Muscle of leg (tissue), 11 donors: ENCODE data around the gene SF3B3. TPM values are rescaled to one million over a fixed set of nuclear protein-coding genes. Genes with fewer than 3 reads are reported as not detected.
A peak's percentile ranks its signal among the peaks of the same experiment; 100 is the strongest.
"Not testable (repeated sequence)": the region's sequence is repeated elsewhere in the genome, so short reads cannot be mapped to it uniquely, and the experiment has no call there.

ENCODE experiments used
- DNase-seq: peaks from one replicate; pipeline ENCODE4 v3.0.0; 2013
- H3K27ac ChIP-seq: one replicate; pipeline ENCODE4 v1.5.1; 2013; ENCODE audit warnings: mild to moderate bottlenecking, low read length, control low read depth
- H3K27me3 ChIP-seq: one replicate; pipeline ENCODE4 v1.6.1; 2013; ENCODE audit warnings: low read length; ENCODE audit not compliant: control insufficient read depth, insufficient read depth
- H3K36me3 ChIP-seq: one replicate; pipeline ENCODE4 v1.6.1; 2013; ENCODE audit warnings: low read length; ENCODE audit not compliant: control insufficient read depth, insufficient read depth
- H3K4me1 ChIP-seq: one replicate; pipeline ENCODE4 v1.6.1; 2013; ENCODE audit warnings: low read length; ENCODE audit not compliant: control insufficient read depth, insufficient read depth
- H3K4me3 ChIP-seq: one replicate; pipeline ENCODE4 v1.5.1; 2013; ENCODE audit warnings: low read length, control low read depth
- H3K9me3 ChIP-seq: replicated peaks from 2 replicates; pipeline ENCODE4 v1.6.1; 2013; ENCODE audit warnings: low read depth, low read length; ENCODE audit not compliant: control insufficient read depth
- WGBS: methylation state at CpG from one replicate; pipeline ENCODE4 v1.1.5; 2013; ENCODE audit warnings: missing lambda C conversion rate; ENCODE audit not compliant: insufficient coverage; 5-methylcytosine and 5-hydroxymethylcytosine counted together
- polyA plus RNA-seq, 8 donors: library from polyadenylated mRNA; unstranded; fragments of 120-200 nt; gene quantifications; one replicate each; pipeline versions ENCODE4 v1.2.1 to v1.2.3, GENCODE V29; 2013; ENCODE audit warnings: inconsistent platforms in 1 of 8, low replicate concordance in 1 of 8; ENCODE audit not compliant: insufficient read length in 8 of 8, insufficient read depth in 1 of 8
- total RNA-seq: library from RNA; stranded (reverse); fragments of 120-200 nt; gene quantifications from one replicate; pipeline ENCODE4 v1.2.4, GENCODE V29; 2013

Gene SF3B3
- total and polyA plus RNA-seq, 9 donors: 131 to 247 (median 203) TPM

GRCh38 chr16:70582280-70582978 is 58.8 kb downstream of the SF3B3 start:
- no peak overlapping the region for H3K27ac ChIP-seq
- H3K36me3 ChIP-seq: no peaks in the 10 kb centered on the region
- no peaks in the 10 kb centered on the region for H3K27me3 ChIP-seq
- H3K4me3 ChIP-seq: no peak overlapping the region
- DNase-seq: no peak
- 81% methylated on average over 9 of the region's 11 CpGs for WGBS
- no peaks in the 10 kb centered on the region for H3K9me3 ChIP-seq
- H3K4me1 ChIP-seq: peaks cover 15% of the 10 kb centered on the region

- Histone ChIP-seq H3K9me3 (no peaks in the 10 kb centered on the region), H3K4me3 (no peak overlapping the region), H3K4me1 (peaks cover 24% of the 10 kb centered on the region), H3K27ac (no peak overlapping the region), H3K36me3 (no peaks in the 10 kb centered on the region), H3K27me3 (no peaks in the 10 kb centered on the region)
- WGBS: 98% methylated on average over 5 of the region's 9 CpGs
- no peak for DNase-seq
Measured at GRCh38 chr16:70586731-70587130, 63.1 kb downstream of the SF3B3 start.

GRCh38 chr16:70588565-70588964 is 64.9 kb downstream of the SF3B3 start:
- peaks cover 30% of the 10 kb centered on the region for H3K4me1 ChIP-seq

GRCh38 chr16:70589416-70589815 is 65.8 kb downstream of the SF3B3 start:
- H3K4me3 ChIP-seq, H3K27me3 ChIP-seq, H3K36me3 ChIP-seq, H3K9me3 ChIP-seq, DNase-seq: not testable (repeated sequence)
- Histone ChIP-seq H3K4me1 (peaks cover 27% of the 10 kb centered on the region), H3K27ac (peak overlapping the region; percentile 75)
- WGBS: no CpG with 5 or more reads among the region's 3 CpGs

More at GRCh38 chr16:70588565-70588964, 64.9 kb downstream of the SF3B3 start:
- no peak for DNase-seq
- no peaks in the 10 kb centered on the region for H3K36me3 ChIP-seq
- H3K27me3 ChIP-seq: no peaks in the 10 kb centered on the region
- no peak overlapping the region for H3K4me3 ChIP-seq
- H3K27ac ChIP-seq: no peak overlapping the region
- no peaks in the 10 kb centered on the region for H3K9me3 ChIP-seq
- no CpG with 5 or more reads among the region's 4 CpGs for WGBS

GRCh38 chr16:70589998-70590471 is 66.4 kb downstream of the SF3B3 start:
- DNase-seq: peak; percentile 91
- no peaks in the 10 kb centered on the region for H3K9me3 ChIP-seq
- H3K4me3 ChIP-seq: peak overlapping the region; percentile 8
- H3K27me3 ChIP-seq: no peaks in the 10 kb centered on the region
- peak overlapping the region; percentile 75 for H3K27ac ChIP-seq
- H3K36me3 ChIP-seq: no peaks in the 10 kb centered on the region
- peaks cover 26% of the 10 kb centered on the region for H3K4me1 ChIP-seq
- 19% methylated on average over 6 of the region's 10 CpGs for WGBS

- Histone ChIP-seq H3K27me3 (no peaks in the 10 kb centered on the region), H3K4me3 (peak overlapping the region; percentile 8), H3K4me1 (peaks cover 26% of the 10 kb centered on the region), H3K9me3 (no peaks in the 10 kb centered on the region), H3K27ac (peak overlapping the region; percentile 75), H3K36me3 (no peaks in the 10 kb centered on the region)
- 43% methylated on average over 17 of the region's 18 CpGs for WGBS
- DNase-seq: peak; percentile 67
Measured at GRCh38 chr16:70590722-70591415, 67.3 kb downstream of the SF3B3 start.

GRCh38 chr16:70591615-70592014 is 68.0 kb downstream of the SF3B3 start:
- no peaks in the 10 kb centered on the region for H3K36me3 ChIP-seq
- H3K4me3 ChIP-seq: no peak overlapping the region
- no peaks in the 10 kb centered on the region for H3K27me3 ChIP-seq
- H3K4me1 ChIP-seq: peaks cover 26% of the 10 kb centered on the region
- H3K27ac ChIP-seq: peak overlapping the region; percentile 59
- no peak for DNase-seq
- no peaks in the 10 kb centered on the region for H3K9me3 ChIP-seq
- WGBS: 100% methylated on average over 1 of the region's 4 CpGs

- no CpG with 5 or more reads among the region's 5 CpGs for WGBS
- H3K9me3 ChIP-seq: no peaks in the 10 kb centered on the region
- peak; percentile 75 for DNase-seq
- H3K27me3 ChIP-seq: no peaks in the 10 kb centered on the region
- peak overlapping the region; percentile 69 for H3K27ac ChIP-seq
- no peaks in the 10 kb centered on the region for H3K36me3 ChIP-seq
- H3K4me3 ChIP-seq: no peak overlapping the region
- peaks cover 27% of the 10 kb centered on the region for H3K4me1 ChIP-seq
Measured at GRCh38 chr16:70592106-70592571, 68.5 kb downstream of the SF3B3 start.

GRCh38 chr16:70593544-70593943 is 69.9 kb downstream of the SF3B3 start:
- Histone ChIP-seq H3K27ac (no peak overlapping the region), H3K27me3 (no peaks in the 10 kb centered on the region), H3K9me3 (no peaks in the 10 kb centered on the region), H3K36me3 (no peaks in the 10 kb centered on the region), H3K4me1 (peaks cover 29% of the 10 kb centered on the region), H3K4me3 (no peak overlapping the region)
- DNase-seq: no peak
- WGBS: no CpG with 5 or more reads among the region's 1 CpG

- Histone ChIP-seq H3K4me3 (no peak overlapping the region), H3K27me3 (no peaks in the 10 kb centered on the region), H3K4me1 (peaks cover 29% of the 10 kb centered on the region), H3K9me3 (no peaks in the 10 kb centered on the region), H3K36me3 (no peaks in the 10 kb centered on the region), H3K27ac (no peak overlapping the region)
- DNase-seq: no peak
Measured at GRCh38 chr16:70594569-70594968, 71.0 kb downstream of the SF3B3 start.
